HG02981 (cell line): ENCODE results near the gene RAB21.

Experiments
- ATAC-seq: cut with Tn5 transposase; IDR thresholded peaks from one replicate; pipeline ENCODE4 v1.9.1; 2021; ENCODE audit warnings: mild to moderate bottlenecking, moderate library complexity; ENCODE audit not compliant: unreplicated experiment

RAB21 gene, protein sequence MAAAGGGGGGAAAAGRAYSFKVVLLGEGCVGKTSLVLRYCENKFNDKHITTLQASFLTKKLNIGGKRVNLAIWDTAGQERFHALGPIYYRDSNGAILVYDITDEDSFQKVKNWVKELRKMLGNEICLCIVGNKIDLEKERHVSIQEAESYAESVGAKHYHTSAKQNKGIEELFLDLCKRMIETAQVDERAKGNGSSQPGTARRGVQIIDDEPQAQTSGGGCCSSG

GRCh38 chr12:71754461-71755145, at the start of gene RAB21:
Gene RAB21, plus strand, starts transcription at chr12:71754863. Its CDS starts 267 bp downstream, at chr12:71755130.
- ATAC-seq = peak; percentile 94

DNA sequence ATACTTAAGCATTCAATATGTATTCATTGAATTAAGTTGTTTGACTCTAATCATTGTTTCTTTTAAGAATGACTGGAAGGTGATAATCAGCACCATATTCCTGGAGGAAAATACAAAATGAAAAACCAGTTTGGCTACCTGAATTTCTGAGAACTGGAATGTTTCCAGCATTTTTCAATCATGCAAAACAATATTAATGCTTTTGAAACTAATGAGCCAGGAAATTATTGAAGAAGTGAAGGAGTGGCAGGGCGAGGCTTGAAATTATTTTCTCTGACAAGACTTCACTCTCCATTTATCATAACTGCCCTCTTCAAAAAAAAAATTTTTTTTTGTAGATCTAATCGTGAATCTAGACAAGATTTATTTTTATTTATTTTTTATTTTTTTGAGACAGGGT, 49.7 kb upstream of the RAB21 start:
- no peak for ATAC-seq

DNA sequence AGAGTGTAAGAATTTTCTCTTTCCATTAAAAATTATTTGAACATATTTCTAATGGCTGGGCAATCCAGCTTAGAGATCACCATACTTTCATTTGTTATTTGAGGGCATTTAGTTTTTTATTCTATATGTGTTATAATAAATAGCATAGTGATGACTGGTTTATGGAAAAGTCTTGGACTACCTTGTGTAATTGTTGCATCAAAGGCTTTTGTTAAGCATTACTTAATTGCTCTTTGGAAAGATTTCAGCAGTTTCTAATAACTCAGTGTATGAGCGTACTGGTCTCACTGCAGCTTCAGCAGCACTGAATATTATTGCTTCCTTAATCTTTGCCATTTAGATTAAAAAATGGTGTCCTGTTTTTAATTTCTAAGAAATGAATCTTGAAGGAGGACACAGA, 46.0 kb upstream of the RAB21 start:
- ATAC-seq = no peak

DNA sequence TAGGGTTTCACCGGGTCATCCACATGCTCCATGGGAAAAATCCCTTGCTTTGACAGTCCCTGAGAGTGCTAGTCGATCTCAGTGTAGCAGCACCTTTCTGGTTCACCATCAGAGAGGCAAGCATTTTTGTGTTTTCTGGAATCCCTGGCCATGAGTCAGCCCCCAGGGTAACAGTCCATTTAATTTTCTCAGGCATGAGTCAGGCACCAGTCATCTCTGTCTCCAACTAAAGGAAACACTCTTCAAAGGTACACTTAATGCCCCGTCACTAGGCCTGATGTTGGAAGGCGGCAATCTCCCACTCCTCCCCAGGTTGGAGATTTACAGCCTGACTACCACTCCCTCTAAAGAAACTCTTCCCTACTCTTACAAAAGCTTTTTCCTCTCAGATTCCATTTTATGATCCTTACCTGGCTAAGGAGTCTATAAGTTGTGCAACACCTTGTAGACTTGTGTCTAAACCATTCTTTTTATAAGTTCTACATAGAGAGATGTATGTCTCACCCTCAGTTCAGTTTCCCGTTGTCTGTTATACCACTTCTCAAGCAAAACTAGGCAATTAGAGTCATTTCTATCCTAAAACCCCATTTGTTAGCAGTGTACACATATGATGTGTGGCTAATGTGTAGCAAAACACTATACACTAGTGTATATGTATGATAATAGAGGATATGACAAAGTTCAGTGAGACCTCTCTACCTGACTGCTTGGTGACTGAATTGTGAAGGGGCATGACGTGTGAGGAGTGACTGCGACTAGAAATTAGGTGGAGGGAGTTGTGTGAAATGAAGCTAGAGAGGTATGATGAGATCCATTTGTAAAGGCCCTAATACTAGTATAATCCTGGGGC, 44.2 kb upstream of the RAB21 start:
- ATAC-seq = no peak

GRCh38 chr12:71718611-71719010, 36.1 kb upstream of the RAB21 start:
- no peak for ATAC-seq

DNA sequence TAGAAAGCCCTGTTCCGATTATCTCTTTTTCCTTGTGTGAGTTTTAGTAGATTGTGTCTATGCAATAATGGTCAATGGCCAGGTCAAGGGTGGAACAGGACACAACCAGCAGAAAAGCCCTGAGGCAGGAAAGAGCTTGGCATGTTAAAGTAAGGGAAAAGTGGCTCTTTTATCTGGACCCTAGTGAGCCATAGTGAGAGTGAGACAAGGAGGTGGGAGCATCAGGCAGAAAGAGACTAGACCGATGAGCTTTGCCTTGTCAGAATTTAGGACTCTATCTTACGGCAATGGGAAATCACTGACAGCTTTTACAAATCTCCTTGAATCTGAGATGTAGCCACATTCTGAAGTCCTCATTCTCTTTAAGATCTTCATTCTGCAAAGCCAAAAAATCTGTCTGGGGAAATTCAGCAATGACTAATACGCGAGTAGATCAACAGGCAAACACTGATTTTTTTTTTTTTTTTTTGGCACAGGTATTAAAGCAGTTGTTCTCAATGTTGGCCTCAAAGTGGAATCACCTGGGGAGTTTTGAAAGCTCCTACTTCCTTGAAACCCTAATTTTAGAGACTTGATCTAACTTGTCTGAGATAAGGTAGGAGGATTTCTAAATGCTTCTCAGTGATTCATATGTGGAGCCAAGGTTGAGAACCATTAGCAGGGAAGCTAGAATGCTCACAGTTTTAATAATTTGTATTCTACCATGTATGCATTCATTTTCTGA, 34.9 kb upstream of the RAB21 start:
- ATAC-seq = no peak

- no peak for ATAC-seq
Observed at GRCh38 chr12:71721783-71722505, 32.7 kb upstream of the RAB21 start.

GRCh38 chr12:71725011-71725410, 29.7 kb upstream of the RAB21 start:
- ATAC-seq = no peak

GRCh38 chr12:71726548-71726947, 28.1 kb upstream of the RAB21 start:
- ATAC-seq = no peak

- ATAC-seq = no peak
Observed at GRCh38 chr12:71727958-71728357, 26.7 kb upstream of the RAB21 start.

DNA sequence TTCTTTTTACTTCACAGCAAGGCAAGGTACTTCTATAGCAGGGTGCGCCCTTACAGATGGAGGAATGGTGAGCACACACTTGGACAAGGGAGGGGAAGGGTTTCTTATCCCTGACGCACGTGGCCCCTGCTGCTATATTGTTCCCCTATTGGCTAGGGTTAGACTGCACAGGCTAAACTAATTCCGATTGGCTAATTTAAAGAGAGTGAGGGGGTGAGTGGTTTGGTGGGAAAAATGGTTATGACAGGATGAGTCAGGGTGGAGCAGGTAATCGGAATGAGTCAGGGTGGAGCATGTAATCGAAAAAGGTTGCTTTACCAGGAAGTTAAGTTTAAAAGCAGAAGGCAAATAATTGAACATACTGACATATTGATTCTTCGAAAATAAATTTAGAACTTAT, 23.7 kb upstream of the RAB21 start:
- ATAC-seq = no peak

DNA sequence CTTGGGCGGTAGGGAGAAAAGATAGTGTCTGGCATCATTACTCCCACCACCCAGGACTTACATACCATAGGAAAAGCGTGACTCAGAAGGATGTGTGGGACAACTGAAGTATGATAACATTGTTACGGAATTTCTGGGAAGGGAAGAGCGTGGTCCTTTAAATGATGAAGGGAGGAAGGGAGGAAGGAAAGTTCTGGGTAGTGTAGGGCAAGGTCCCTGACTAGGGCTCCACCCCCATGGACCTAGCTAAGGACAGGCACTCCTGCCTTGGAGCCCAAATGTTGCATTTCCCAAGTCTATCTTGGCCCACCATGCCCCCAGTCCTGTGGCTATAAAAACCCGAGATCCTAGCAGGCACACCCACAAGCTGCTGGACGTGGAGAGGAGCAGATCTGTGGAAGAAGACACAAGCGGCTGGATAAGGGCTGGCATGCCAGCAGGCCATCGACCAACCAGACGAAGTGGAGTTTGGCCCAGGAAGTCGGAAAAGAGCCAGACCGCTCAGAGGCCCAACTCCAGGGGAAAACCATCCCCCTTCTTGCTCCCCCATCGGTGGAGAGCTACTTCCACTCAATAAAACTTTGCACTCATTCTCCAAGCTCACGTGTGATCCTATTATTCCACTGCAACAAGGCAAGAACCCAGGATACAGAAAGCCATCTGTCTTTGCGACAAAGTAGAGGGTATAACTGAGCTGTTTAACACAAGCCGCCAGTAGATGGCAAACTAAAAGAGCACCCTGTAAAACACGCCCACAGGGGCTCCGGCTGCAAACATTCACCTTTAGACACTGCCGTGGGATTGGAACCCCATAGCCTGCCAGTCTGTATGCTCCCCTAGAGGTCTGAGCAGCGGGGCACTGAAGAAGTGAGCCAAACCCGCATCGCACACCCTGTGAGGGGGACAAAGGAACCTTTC, 23.0 kb upstream of the RAB21 start:
- no peak for ATAC-seq

DNA sequence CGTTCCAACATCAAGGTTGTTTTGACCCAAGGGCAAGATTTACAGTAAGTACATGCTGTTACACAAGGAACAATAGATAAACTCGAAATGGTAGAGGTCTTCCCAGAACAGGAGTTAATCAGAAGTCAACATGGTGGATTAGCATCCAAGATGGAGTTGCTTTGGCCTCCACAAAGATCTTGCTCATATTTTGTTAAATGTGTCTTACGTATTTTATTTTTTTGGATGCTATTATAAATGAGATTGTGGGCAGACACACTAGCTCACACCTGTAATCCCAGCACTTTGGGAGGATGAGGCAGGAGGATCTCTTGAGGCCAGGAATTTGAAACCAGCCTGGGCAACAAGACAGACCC, 22.3 kb upstream of the RAB21 start:
- no peak for ATAC-seq

- ATAC-seq = no peak
Observed at GRCh38 chr12:71737197-71737596, 17.5 kb upstream of the RAB21 start.

- ATAC-seq = no peak
Observed at GRCh38 chr12:71742998-71743397, 11.7 kb upstream of the RAB21 start.

DNA sequence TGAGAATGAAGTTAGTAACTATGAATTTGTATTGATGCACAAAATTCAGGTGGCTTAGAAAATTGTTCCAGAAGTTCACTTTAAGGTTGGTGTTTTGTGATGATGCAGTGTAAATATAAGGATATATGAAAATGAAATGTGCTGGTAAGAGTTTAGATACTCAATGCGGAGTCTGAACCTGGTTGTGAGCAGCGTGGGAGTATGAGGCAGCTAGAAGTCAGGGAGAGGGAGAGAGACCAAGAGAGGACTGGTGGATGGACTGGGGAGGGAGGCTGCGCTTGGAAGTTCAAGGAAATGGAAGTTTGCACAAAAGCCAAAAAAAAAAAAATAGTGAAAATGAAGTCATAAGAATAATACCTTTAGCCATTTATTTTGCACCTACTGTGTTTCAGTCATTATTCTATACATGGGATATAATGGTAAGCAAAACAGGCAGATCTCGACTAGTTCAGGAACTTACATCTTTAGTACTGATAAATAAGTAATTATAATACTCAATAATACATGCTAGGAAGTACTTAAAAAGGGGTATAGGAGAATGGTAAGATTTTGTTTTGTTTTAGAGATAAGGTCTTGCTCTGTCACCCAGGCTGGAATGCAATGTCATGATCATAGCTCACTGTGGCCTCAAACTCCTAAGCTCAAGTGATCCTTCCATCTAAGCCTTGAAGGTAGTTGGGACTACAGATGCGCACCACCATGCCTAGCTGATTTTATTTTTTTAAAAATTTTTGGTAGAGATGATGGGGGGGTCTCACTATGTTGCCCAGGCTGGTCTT, 10.0 kb upstream of the RAB21 start:
- ATAC-seq = no peak

GRCh38 chr12:71746974-71747611, 7.6 kb upstream of the RAB21 start:
- ATAC-seq = peak; percentile 87

DNA sequence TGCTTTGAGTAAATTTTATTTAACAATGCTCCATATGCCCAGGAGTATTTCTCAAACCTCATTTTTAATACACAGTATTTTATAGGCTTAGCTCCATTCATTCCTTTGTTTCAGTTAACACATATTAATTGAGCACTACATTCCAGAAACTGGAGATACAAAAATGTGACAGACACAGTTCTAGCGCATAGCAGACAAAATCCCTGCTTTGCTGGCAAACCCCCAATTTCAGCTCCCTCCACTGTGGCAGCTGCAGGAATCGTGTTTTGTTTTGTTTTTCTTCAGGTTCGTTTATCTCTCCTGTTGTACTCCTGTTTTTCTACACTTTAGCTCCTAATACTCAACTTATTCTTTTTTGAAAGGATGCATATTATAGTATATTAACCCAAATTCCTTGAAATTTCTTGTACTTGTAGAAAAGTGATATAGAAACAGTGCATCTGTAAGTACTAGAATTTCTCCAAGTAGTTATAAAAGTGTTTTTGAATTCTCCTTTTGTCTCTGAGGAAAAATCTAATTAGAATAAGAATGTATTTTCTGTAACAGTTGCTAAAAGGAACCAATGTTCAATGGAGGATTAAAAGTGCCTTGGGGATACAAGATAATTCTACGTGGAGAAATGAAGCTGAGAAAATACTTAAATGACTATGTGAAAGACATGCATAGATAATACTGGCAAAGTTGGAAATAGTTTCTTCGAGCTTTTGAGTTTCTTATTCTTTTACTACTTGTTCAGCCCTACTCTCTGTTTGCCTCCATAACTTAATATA, 6.4 kb upstream of the RAB21 start:
- no peak for ATAC-seq
